SK-N-SH (cell line): ENCODE data around the gene PDE4D. TPM values are rescaled to one million over a fixed set of nuclear protein-coding genes. Genes with fewer than 3 reads are reported as not detected.

Experiments
- CTCF ChIA-PET: fragments of 300-600, 350-600 bp; formaldehyde crosslinking; extraction: SDS; loops from one replicate; lab custom pipeline; 2021; lab: Yijun Ruan, JAX
- POLR2A ChIA-PET: fragments of 350-600 bp; sonication (Branson Sonifier 250); formaldehyde crosslinking; extraction: SDS; loops from one replicate; lab custom pipeline; 2020; ENCODE audit warnings: antibody characterized with exemption, inconsistent platforms; lab: Yijun Ruan, JAX
- DNase-seq: peaks from one replicate; pipeline ENCODE4 v3.0.0; 2012
- H2AFZ ChIP-seq: fragments of 200-600 bp; sonication (generic); 2 replicates; pipeline ENCODE4 v1.8.1; 2016; ENCODE audit warnings: antibody characterized with exemption, mild to moderate bottlenecking, low read depth
- H3F3A ChIP-seq: fragments of 200-600 bp; sonication (generic); replicated peaks from 2 replicates; pipeline ENCODE3; 2016; ENCODE audit warnings: antibody characterized with exemption, mild to moderate bottlenecking; ENCODE audit not compliant: insufficient read depth
- H3K27ac ChIP-seq, 2 experiments: fragments of 200-500 bp in 1 of 2; fragments of 200-600 bp in 1 of 2; sonication (Bioruptor generic) in 1 of 2; sonication (generic), shearing (Covaris generic) in 1 of 2; 2 replicates each; pipeline versions ENCODE4 v1.5.1 to v1.6.1; 2014 to 2016; ENCODE audit warnings: low read depth in 2 of 2, inconsistent platforms in 1 of 2, low read length in 1 of 2, mild to moderate bottlenecking in 1 of 2, mixed read lengths in 1 of 2
- H3K27me3 ChIP-seq: fragments of 200-600 bp; sonication (generic), shearing (Covaris generic); 2 replicates; pipeline ENCODE4 v1.6.1; 2016; ENCODE audit warnings: mixed run types; ENCODE audit not compliant: insufficient read depth
- H3K36me3 ChIP-seq, 2 experiments: fragments of 200-500 bp in 1 of 2; fragments of 200-600 bp in 1 of 2; sonication (Bioruptor generic) in 1 of 2; sonication (generic) in 1 of 2; replicated peaks in 1 of 2; 2 replicates each; pipeline versions ENCODE3 to v1.5.1; 2014 to 2016; ENCODE audit warnings: low read length in 1 of 2, mild to moderate bottlenecking in 1 of 2; ENCODE audit not compliant: insufficient read depth in 2 of 2, control insufficient read depth in 1 of 2
- H3K4me1 ChIP-seq, 2 experiments: fragments of 200-500 bp in 1 of 2; fragments of 200-600 bp in 1 of 2; sonication (Bioruptor generic) in 1 of 2; sonication (generic), shearing (Covaris generic) in 1 of 2; 2 replicates each; pipeline versions ENCODE4 v1.5.1 to v1.6.1; 2014 to 2016; ENCODE audit warnings: low read depth in 1 of 2, low read length in 1 of 2, mixed run types in 1 of 2; ENCODE audit not compliant: insufficient read depth in 2 of 2, control insufficient read depth in 1 of 2
- H3K4me2 ChIP-seq: fragments of 200-600 bp; sonication (generic), shearing (Covaris generic); 2 replicates; pipeline ENCODE4 v1.6.1; 2017; ENCODE audit warnings: mixed run types
- H3K4me3 ChIP-seq, 2 experiments: fragments of 200-500 bp in 1 of 2; fragments of 200-600 bp in 1 of 2; sonication (Bioruptor generic) in 1 of 2; sonication (generic), shearing (Covaris generic) in 1 of 2; 2 replicates each; pipeline versions ENCODE4 v1.5.1 to v1.8.1; 2014 to 2016; ENCODE audit warnings: low read depth in 2 of 2, inconsistent platforms in 1 of 2, low read length in 1 of 2, mild to moderate bottlenecking in 1 of 2, mixed read lengths in 1 of 2, moderate library complexity in 1 of 2
- H3K79me2 ChIP-seq: fragments of 200-600 bp; sonication (generic); 2 replicates; pipeline ENCODE4 v1.8.1; 2017; ENCODE audit warnings: mild to moderate bottlenecking; ENCODE audit not compliant: insufficient read depth
- H3K9ac ChIP-seq: fragments of 200-600 bp; sonication (generic); 2 replicates; pipeline ENCODE4 v1.6.1; 2017; ENCODE audit warnings: mixed run types
- H3K9me2 ChIP-seq: fragments of 200-600 bp; sonication (generic); 2 replicates; pipeline ENCODE4 v1.6.1; 2017; ENCODE audit warnings: mixed run types
- H3K9me3 ChIP-seq: fragments of 200-600 bp; sonication (generic); 2 replicates; pipeline ENCODE4 v1.6.1; 2017; ENCODE audit warnings: mixed run types, mild to moderate bottlenecking, moderate library complexity
- H4K20me1 ChIP-seq: fragments of 200-600 bp; sonication (generic); 2 replicates; pipeline ENCODE4 v1.6.1; 2017; ENCODE audit warnings: mild to moderate bottlenecking, mixed run types; ENCODE audit not compliant: insufficient read depth
- CHD2 ChIP-seq: fragments of 150-350 bp; IDR thresholded peaks from 2 replicates; pipeline ENCODE4 v1.6.1; 2018; ENCODE audit warnings: low read length; ENCODE audit not compliant: partially characterized antibody
- ELF1 ChIP-seq: IDR thresholded peaks from 2 replicates; pipeline ENCODE4 v1.4.0; 2012
- EP300 ChIP-seq, 2 experiments: IDR thresholded peaks; 2 replicates each; pipeline versions ENCODE4 v1.4.0 to v1.6.1; 2012; ENCODE audit warnings: borderline replicate concordance in 1 of 2, low read depth in 1 of 2, low read length in 1 of 2
- FOSL2 ChIP-seq: IDR thresholded peaks from 2 replicates; pipeline ENCODE4 v1.4.0; 2012; ENCODE audit warnings: low read depth, mild to moderate bottlenecking, moderate library complexity, borderline replicate concordance
- FOXJ3 ChIP-seq: sonication (generic); formaldehyde crosslinking; IDR thresholded peaks from 2 replicates; pipeline ENCODE4 v1.5.1; 2020; ENCODE audit warnings: mild to moderate bottlenecking, missing genetic modification reagents
- FOXM1 ChIP-seq: IDR thresholded peaks from 2 replicates; pipeline ENCODE4 v1.4.0; 2012; ENCODE audit warnings: low read depth, mild to moderate bottlenecking
- GABPA ChIP-seq: IDR thresholded peaks from 2 replicates; pipeline ENCODE4 v1.4.0; 2012; ENCODE audit warnings: low read depth, mild to moderate bottlenecking
- GATA2 ChIP-seq: sonication (generic); formaldehyde crosslinking; IDR thresholded peaks from 2 replicates; pipeline ENCODE4 v1.5.0; 2020; ENCODE audit warnings: mild to moderate bottlenecking, missing genetic modification reagents
- JUND ChIP-seq: IDR thresholded peaks from 2 replicates; pipeline ENCODE4 v1.4.0; 2012
- MAX ChIP-seq: IDR thresholded peaks from 2 replicates; pipeline ENCODE4 v1.4.0; 2012; ENCODE audit warnings: low read depth
- MEF2A ChIP-seq: IDR thresholded peaks from 2 replicates; pipeline ENCODE4 v1.4.0; 2012; ENCODE audit warnings: low read depth, borderline replicate concordance
- NFIC ChIP-seq: IDR thresholded peaks from 2 replicates; pipeline ENCODE4 v1.4.0; 2012; ENCODE audit warnings: borderline replicate concordance
- PBX3 ChIP-seq: IDR thresholded peaks from 2 replicates; pipeline ENCODE4; 2012
- POLR2AphosphoS5 ChIP-seq: IDR thresholded peaks from 2 replicates; pipeline ENCODE4 v1.6.1; 2012; ENCODE audit warnings: low read depth, low read length
- RAD21 ChIP-seq: IDR thresholded peaks from 2 replicates; pipeline ENCODE4 v1.6.1; 2012; ENCODE audit warnings: mild to moderate bottlenecking, low read length
- RCOR1 ChIP-seq: fragments of 150-350 bp; IDR thresholded peaks from 2 replicates; pipeline ENCODE4 v1.6.1; 2017; ENCODE audit warnings: antibody characterized with exemption, low read length
- SIN3A ChIP-seq: IDR thresholded peaks from 2 replicates; pipeline ENCODE4 v1.6.1; 2012; ENCODE audit warnings: low read depth, mild to moderate bottlenecking, low read length, moderate library complexity, borderline replicate concordance
- SMC3 ChIP-seq: IDR thresholded peaks from 2 replicates; pipeline ENCODE4 v1.6.1; 2012; ENCODE audit warnings: low read depth, low read length, improper control_type of control experiment
- TAF1 ChIP-seq: IDR thresholded peaks from 2 replicates; pipeline ENCODE4 v1.6.1; 2012; ENCODE audit warnings: low read depth, mild to moderate bottlenecking, low read length, moderate library complexity, borderline replicate concordance
- TEAD4 ChIP-seq: IDR thresholded peaks from 2 replicates; pipeline ENCODE4 v1.4.0; 2012; ENCODE audit warnings: mild to moderate bottlenecking, borderline replicate concordance; ENCODE audit not compliant: insufficient read depth
- USF1 ChIP-seq: IDR thresholded peaks from 2 replicates; pipeline ENCODE4 v1.4.0; 2012; ENCODE audit warnings: low read depth, borderline replicate concordance
- USF2 ChIP-seq: fragments of 150-350 bp; IDR thresholded peaks from 2 replicates; pipeline ENCODE4 v1.6.1; 2017; ENCODE audit warnings: antibody characterized with exemption, low read length, low read depth, borderline replicate concordance
- WGBS: methylation state at CpG from one replicate; pipeline ENCODE4 v1.1.6; 2017; ENCODE audit warnings: low lambda C conversion rate; 5-methylcytosine and 5-hydroxymethylcytosine counted together
- polyA plus RNA-seq, 3 experiments: library from polyadenylated mRNA; depleted of rRNA; stranded (reverse); fragments of >200 nt; gene quantifications; 2 replicates each; pipeline ENCODE4 v1.2.3, GENCODE V29; 2012

The PDE4D gene
- polyA plus RNA-seq, 1 of the 3 experiments (the other 2 are of a cell fraction), result 2.4 TPM

- Histone ChIP-seq H2AFZ (no peak overlapping the region), H3K4me1 (no peaks in the 10 kb centered on the region), H3K27me3 (no peaks in the 10 kb centered on the region), H3K36me3 (peaks cover 8 to 18% of the 10 kb centered on the region in 2 experiments), H4K20me1 (no peaks in the 10 kb centered on the region), H3K27ac (no peak overlapping the region), H3F3A (no peaks in the 10 kb centered on the region), H3K4me3 (no peak overlapping the region), H3K9me3 (no peaks in the 10 kb centered on the region), H3K9me2 (no peaks in the 10 kb centered on the region), H3K4me2 (no peak overlapping the region), H3K9ac (no peak overlapping the region), H3K79me2 (no peaks in the 10 kb centered on the region)
- CTCF ChIA-PET, result interaction anchor here (1.1 to 2.2 kb wide), 7 partner anchors 10 to 189 kb away, joined by 3 to 7 read pairs (median 4); no protein-coding TSS in a partner anchor
- 93% methylated on average over 4 of the region's 4 CpGs for WGBS
- TF ChIP-seq RAD21 (no peak), CHD2 (no peak), FOXJ3 (no peak), SMC3 (no peak), GABPA (no peak), TAF1 (no peak), MEF2A (no peak), USF1 (no peak), PBX3 (no peak), TEAD4 (no peak), FOSL2 (no peak), GATA2 (CRISPR knock-in tag) (no peak), USF2 (no peak), FOXM1 (no peak)
- POLR2A ChIA-PET, result no interaction called here
- DNase-seq, result no peak
Measured at GRCh38 chr5:58985311-58985710, 908.2 kb downstream of the PDE4D start.

DNA sequence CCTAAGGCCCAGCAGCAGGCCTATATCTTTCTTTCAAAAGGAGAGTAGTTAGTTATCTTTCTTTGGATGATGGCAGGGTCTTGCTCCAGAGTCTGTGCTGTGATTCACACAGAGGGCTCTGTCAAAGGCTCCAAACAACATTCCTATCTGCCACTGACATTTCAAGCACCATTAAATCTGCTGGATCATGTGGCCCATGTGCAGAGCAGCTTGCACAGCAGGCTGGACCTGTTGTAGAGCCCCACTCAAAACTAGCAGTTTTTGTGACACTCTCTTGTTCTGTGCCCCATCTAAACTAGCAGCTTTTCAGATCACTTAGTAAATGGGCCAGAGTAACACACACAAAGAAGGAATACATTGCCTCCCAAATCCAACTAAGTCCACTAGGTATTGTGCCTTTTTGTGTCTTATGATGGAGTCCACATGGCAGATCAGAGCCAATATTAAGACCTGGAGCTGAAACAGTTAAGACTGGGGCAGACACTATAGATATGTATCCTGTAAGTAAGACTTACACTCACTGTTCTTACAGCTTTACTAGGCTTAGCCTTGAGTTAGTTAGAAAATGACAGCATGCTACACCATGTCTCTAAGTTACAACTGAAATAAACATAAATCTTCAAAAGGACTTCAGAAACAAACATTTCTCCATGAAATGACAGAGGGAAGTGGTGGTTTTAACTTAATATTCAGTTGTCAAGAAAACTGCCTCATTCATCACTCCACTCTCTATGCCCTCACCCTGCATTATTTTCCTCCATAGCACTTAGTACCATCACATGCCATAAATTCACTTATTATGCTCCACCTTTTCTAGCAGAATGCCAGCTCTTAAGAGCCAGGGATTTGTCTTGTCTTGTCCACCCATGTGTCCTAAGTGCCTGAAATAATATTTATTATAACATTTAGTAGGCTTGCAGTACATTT is 909.7 kb downstream of the PDE4D start:
- H3K4me2 ChIP-seq, result no peak overlapping the region
- H3K27me3 ChIP-seq, result no peaks in the 10 kb centered on the region
- peaks cover 0 to 12% of the 10 kb centered on the region in 2 experiments for H3K36me3 ChIP-seq
- DNase-seq, result no peak
- no peak overlapping the region for H3K4me3 ChIP-seq
- H3F3A ChIP-seq, result no peaks in the 10 kb centered on the region
- no peaks in the 10 kb centered on the region for H3K9me3 ChIP-seq
- H3K79me2 ChIP-seq, result no peaks in the 10 kb centered on the region
- H3K4me1 ChIP-seq, result no peaks in the 10 kb centered on the region
- no peak overlapping the region for H3K27ac ChIP-seq
- H3K9me2 ChIP-seq, result no peaks in the 10 kb centered on the region
- no peak overlapping the region for H3K9ac ChIP-seq
- H2AFZ ChIP-seq, result no peak overlapping the region
- ChIA-PET POLR2A (no interaction called here), CTCF (interaction anchor here (1.0 to 2.2 kb wide), 7 partner anchors 9 to 191 kb away, joined by 3 to 5 read pairs (median 4); no protein-coding TSS in a partner anchor)
- no peaks in the 10 kb centered on the region for H4K20me1 ChIP-seq
- TF ChIP-seq GABPA (no peak), PBX3 (no peak), JUND (no peak), EP300 (IDR thresholded peaks at IDR 0.05; ENCODE audit: borderline replicate concordance in 1 of 2, low read depth in 1 of 2, low read length in 1 of 2) (no peak), TAF1 (no peak), POLR2AphosphoS5 (no peak), NFIC (no peak), MAX (no peak), SIN3A (no peak), ELF1 (no peak), MEF2A (no peak), RCOR1 (no peak)
